Suprapubic skin (tissue), 4 donors: ENCODE measurements around the gene GBP4. TPM values are rescaled to one million over a fixed set of nuclear protein-coding genes. Genes with fewer than 3 reads are reported as not detected.
A peak's percentile ranks its signal among the peaks of the same experiment; 100 is the strongest.

ENCODE experiments used
- DNase-seq, 2 donors: peaks; one replicate each; pipeline ENCODE4 v3.0.0-alpha.2; 2019; ENCODE audit warnings: low spot score in 2 of 2
- H3K27ac ChIP-seq: fragments of 200-600 bp; sonication (generic); one replicate; pipeline ENCODE4 v1.5.1; 2019
- H3K27me3 ChIP-seq: fragments of 200-600 bp; sonication (generic); one replicate; pipeline ENCODE4 v1.5.1; 2019
- H3K36me3 ChIP-seq: fragments of 200-600 bp; sonication (generic); one replicate; pipeline ENCODE4 v1.5.1; 2019
- H3K4me1 ChIP-seq: fragments of 200-600 bp; sonication (generic); one replicate; pipeline ENCODE4 v1.5.1; 2019
- H3K4me3 ChIP-seq: fragments of 200-600 bp; sonication (generic); one replicate; pipeline ENCODE4 v1.5.1; 2019; ENCODE audit warnings: mild to moderate bottlenecking
- H3K9me3 ChIP-seq: fragments of 200-600 bp; sonication (generic); one replicate; pipeline ENCODE4 v1.5.1; 2019
- CTCF ChIP-seq, 2 donors: fragments of 200-600 bp in 1 of 2; fragments of 450-650 bp in 1 of 2; sonication (generic) in 1 of 2; IDR thresholded peaks; one replicate each; pipeline ENCODE4 v1.5.1; 2016 to 2019; ENCODE audit warnings: antibody characterized with exemption in 2 of 2, mild to moderate bottlenecking in 1 of 2, moderate library complexity in 1 of 2
- EP300 ChIP-seq: sonication (generic); formaldehyde crosslinking; IDR thresholded peaks from one replicate; pipeline ENCODE4 v1.6.1; 2017; ENCODE audit warnings: antibody characterized with exemption
- POLR2A ChIP-seq, 2 donors: fragments of 450-650 bp; IDR thresholded peaks; one replicate each; pipeline ENCODE4 v1.6.1; 2017; ENCODE audit warnings: antibody characterized with exemption in 2 of 2, mild to moderate bottlenecking in 2 of 2, moderate library complexity in 2 of 2
- POLR2AphosphoS5 ChIP-seq, 3 donors: sonication (generic); formaldehyde crosslinking; IDR thresholded peaks; one replicate each; pipeline ENCODE4 v1.6.1; 2017; ENCODE audit warnings: antibody characterized with exemption in 3 of 3
- WGBS: methylation state at CpG from one replicate; pipeline ENCODE4 v1.1.5; 2018; 5-methylcytosine and 5-hydroxymethylcytosine counted together
- total RNA-seq, 4 donors: library from RNA; depleted of rRNA; stranded (reverse); fragments of >200 nt; gene quantifications; one replicate each; pipeline ENCODE4 v1.1.0, GENCODE V29; 2016

The GBP4 gene
- total RNA-seq, 4 donors from 2014 or later: 1.2 to 6.4 (median 1.6) TPM

- Histone ChIP-seq H3K27ac (no peak overlapping the region), H3K27me3 (no peaks in the 10 kb centered on the region), H3K36me3 (no peaks in the 10 kb centered on the region), H3K9me3 (no peaks in the 10 kb centered on the region), H3K4me3 (peak overlapping the region; percentile 47), H3K4me1 (peaks cover 10% of the 10 kb centered on the region)
- no peak for DNase-seq
- no peak for TF ChIP-seq POLR2A (IDR thresholded peaks at IDR 0.05)
- TF ChIP-seq EP300: no peak
- no peak for TF ChIP-seq CTCF (IDR thresholded peaks at IDR 0.05)
- TF ChIP-seq POLR2AphosphoS5 (IDR thresholded peaks at IDR 0.05): no peak
- 60% methylated on average over 1 of the region's 1 CpG for WGBS
Observed at GRCh38 chr1:89199525-89200031, 836 bp upstream of the GBP4 start.

GRCh38 chr1:89198081-89198480 is 661 bp downstream of the GBP4 start:
- peak overlapping the region; percentile 47 for H3K4me3 ChIP-seq
- DNase-seq: no peak
- 39% methylated on average over 8 of the region's 8 CpGs for WGBS
- no peaks in the 10 kb centered on the region for H3K36me3 ChIP-seq
- no peaks in the 10 kb centered on the region for H3K27me3 ChIP-seq
- no peak for TF ChIP-seq POLR2A (IDR thresholded peaks at IDR 0.05)
- TF ChIP-seq CTCF (IDR thresholded peaks at IDR 0.05): no peak
- no peak for TF ChIP-seq POLR2AphosphoS5 (IDR thresholded peaks at IDR 0.05)
- TF ChIP-seq EP300: no peak
- H3K9me3 ChIP-seq: no peaks in the 10 kb centered on the region
- peak overlapping the region; percentile 16 for H3K27ac ChIP-seq
- H3K4me1 ChIP-seq: peaks cover 10% of the 10 kb centered on the region

- DNase-seq: no peak
Observed at GRCh38 chr1:89195476-89195875, 3.3 kb downstream of the GBP4 start.

GRCh38 chr1:89191314-89191713 is 7.4 kb downstream of the GBP4 start:
- no peaks in the 10 kb centered on the region for H3K4me1 ChIP-seq
- H3K27ac ChIP-seq: no peak overlapping the region
- no peak for DNase-seq
- TF ChIP-seq POLR2AphosphoS5 (IDR thresholded peaks at IDR 0.05) (no peak), CTCF (IDR thresholded peaks at IDR 0.05) (no peak), POLR2A (IDR thresholded peaks at IDR 0.05) (no peak), EP300 (no peak)
- no peaks in the 10 kb centered on the region for H3K27me3 ChIP-seq
- no peaks in the 10 kb centered on the region for H3K9me3 ChIP-seq
- 70% methylated on average over 5 of the region's 5 CpGs for WGBS
- no peak overlapping the region for H3K4me3 ChIP-seq
- no peaks in the 10 kb centered on the region for H3K36me3 ChIP-seq

More at GRCh38 chr1:89195476-89195875, 3.3 kb downstream of the GBP4 start:
- Histone ChIP-seq H3K36me3 (no peaks in the 10 kb centered on the region), H3K27ac (no peak overlapping the region), H3K4me1 (peaks cover 10% of the 10 kb centered on the region), H3K4me3 (no peak overlapping the region), H3K9me3 (no peaks in the 10 kb centered on the region), H3K27me3 (no peaks in the 10 kb centered on the region)
- WGBS: 81% methylated on average over 3 of the region's 3 CpGs
- no peak for TF ChIP-seq POLR2AphosphoS5 (IDR thresholded peaks at IDR 0.05)
- no peak for TF ChIP-seq EP300
- TF ChIP-seq CTCF (IDR thresholded peaks at IDR 0.05): no peak
- no peak for TF ChIP-seq POLR2A (IDR thresholded peaks at IDR 0.05)

- no peak overlapping the region for H3K4me3 ChIP-seq
- no peak for DNase-seq
- H3K36me3 ChIP-seq: no peaks in the 10 kb centered on the region
- no peaks in the 10 kb centered on the region for H3K9me3 ChIP-seq
- no peak overlapping the region for H3K27ac ChIP-seq
- TF ChIP-seq CTCF (IDR thresholded peaks at IDR 0.05) (no peak), POLR2AphosphoS5 (IDR thresholded peaks at IDR 0.05) (no peak), EP300 (no peak), POLR2A (IDR thresholded peaks at IDR 0.05) (no peak)
- H3K4me1 ChIP-seq: no peaks in the 10 kb centered on the region
- WGBS: 91% methylated on average over 4 of the region's 4 CpGs
- no peaks in the 10 kb centered on the region for H3K27me3 ChIP-seq
Observed at GRCh38 chr1:89190017-89190416, 8.7 kb downstream of the GBP4 start.
